Measurements from ENCODE around the gene PALB2. TPM values are rescaled to one million over a fixed set of nuclear protein-coding genes. Genes with fewer than 3 reads are reported as not detected.
"Not testable (repeated sequence)": the region's sequence is repeated elsewhere in the genome, so short reads cannot be mapped to it uniquely, and the experiment has no call there.

PALB2 gene
- total RNA-seq, 6 donors from 2014 or later = 6.4 to 32.5 (median 11.6) TPM

GRCh38 chr16:23634461-23635036, 6.6 kb downstream of the PALB2 start:
- H3K4me3 ChIP-seq = no peak overlapping the region
- H3K36me3 ChIP-seq = peaks cover 2 to 63% (median 18%) of the 10 kb centered on the region in 4 donors
- no peak for DNase-seq
- no peaks in the 10 kb centered on the region for H3K27me3 ChIP-seq
- ATAC-seq (ENCODE audit: low FRiP score in 2 of 2) = no peak
- no peak overlapping the region for H3K27ac ChIP-seq
- peaks cover 0 to 3% (median 1%) of the 10 kb centered on the region in 4 donors for H3K4me1 ChIP-seq
- 93% methylated on average over 4 of the region's 4 CpGs for WGBS, 2 donors
- TF ChIP-seq POLR2AphosphoS5 (IDR thresholded peaks at IDR 0.05) (no peak), CTCF (IDR thresholded peaks at IDR 0.05) (no peak), EP300 (IDR thresholded peaks at IDR 0.05) (no peak), POLR2A (IDR thresholded peaks at IDR 0.05) (no peak)
- H3K9me3 ChIP-seq = no peaks in the 10 kb centered on the region

GRCh38 chr16:23631874-23632273, 9.2 kb downstream of the PALB2 start:
- H3K4me1 ChIP-seq; H3K27me3 ChIP-seq; DNase-seq; H3K9me3 ChIP-seq; H3K27ac ChIP-seq; H3K4me3 ChIP-seq; ATAC-seq (ENCODE audit: low FRiP score in 2 of 2): not testable (repeated sequence)
- H3K36me3 ChIP-seq = peaks cover 9 to 75% (median 23%) of the 10 kb centered on the region in 4 donors
- 95 to 100% methylated on average over 3 of the region's 3 CpGs for WGBS, 2 donors

GRCh38 chr16:23629516-23629915, 11.6 kb downstream of the PALB2 start:
- 85 to 90% methylated on average over 8 of the region's 8 CpGs for WGBS, 2 donors
- ATAC-seq (ENCODE audit: low FRiP score in 2 of 2) = no peak
- no peak overlapping the region for H3K4me3 ChIP-seq
- H3K27ac ChIP-seq = no peak overlapping the region
- no peak for TF ChIP-seq CTCF (IDR thresholded peaks at IDR 0.05)
- no peak for TF ChIP-seq POLR2A (IDR thresholded peaks at IDR 0.05)
- TF ChIP-seq POLR2AphosphoS5 (IDR thresholded peaks at IDR 0.05) = no peak
- no peak for TF ChIP-seq EP300 (IDR thresholded peaks at IDR 0.05)
- peaks cover 19 to 77% (median 37%) of the 10 kb centered on the region in 4 donors for H3K36me3 ChIP-seq
- no peak for DNase-seq
- no peaks in the 10 kb centered on the region for H3K9me3 ChIP-seq
- no peaks in the 10 kb centered on the region for H3K27me3 ChIP-seq
- no peaks in the 10 kb centered on the region for H3K4me1 ChIP-seq

GRCh38 chr16:23624092-23624491, 17.0 kb downstream of the PALB2 start:
- no peaks in the 10 kb centered on the region for H3K27me3 ChIP-seq
- no peak overlapping the region for H3K4me3 ChIP-seq
- no peaks in the 10 kb centered on the region for H3K4me1 ChIP-seq
- H3K27ac ChIP-seq = no peak overlapping the region
- no peaks in the 10 kb centered on the region for H3K9me3 ChIP-seq
- DNase-seq (no peak), ATAC-seq (ENCODE audit: low FRiP score in 2 of 2) (no peak)
- TF ChIP-seq EP300 (IDR thresholded peaks at IDR 0.05) = no peak
- TF ChIP-seq POLR2AphosphoS5 (IDR thresholded peaks at IDR 0.05) = no peak
- no peak for TF ChIP-seq CTCF (IDR thresholded peaks at IDR 0.05)
- TF ChIP-seq POLR2A (IDR thresholded peaks at IDR 0.05) = no peak
- H3K36me3 ChIP-seq = peaks cover 29 to 96% (median 63%) of the 10 kb centered on the region in 4 donors

GRCh38 chr16:23615805-23616204, 25.3 kb downstream of the PALB2 start:
- Histone ChIP-seq H3K4me3 (no peak overlapping the region), H3K4me1 (no peaks in the 10 kb centered on the region), H3K27ac (no peak overlapping the region), H3K36me3 (peaks cover 0 to 72% (median 36%) of the 10 kb centered on the region in 4 donors), H3K9me3 (no peaks in the 10 kb centered on the region), H3K27me3 (no peaks in the 10 kb centered on the region)
- TF ChIP-seq EP300 (IDR thresholded peaks at IDR 0.05) (no peak), POLR2AphosphoS5 (IDR thresholded peaks at IDR 0.05) (no peak), POLR2A (IDR thresholded peaks at IDR 0.05) (no peak), CTCF (IDR thresholded peaks at IDR 0.05) (no peak)
- DNase-seq (no peak), ATAC-seq (ENCODE audit: low FRiP score in 2 of 2) (no peak)
- 90 to 95% methylated on average over 9 of the region's 9 CpGs for WGBS, 2 donors
